ENCODE results near the gene YTHDC1.
"Not testable (repeated sequence)": the region's sequence is repeated elsewhere in the genome, so short reads cannot be mapped to it uniquely, and the experiment has no call there.

The YTHDC1 gene

GRCh38 chr4:68283714-68284113, 66.2 kb downstream of the YTHDC1 start:
- DNase-seq, result no peak

- DNase-seq, result no peak
Observed at GRCh38 chr4:68283095-68283494, 66.8 kb downstream of the YTHDC1 start.

- not testable (repeated sequence) for DNase-seq
Observed at GRCh38 chr4:68281796-68282740, 67.8 kb downstream of the YTHDC1 start.

- no peak for DNase-seq
Observed at GRCh38 chr4:68278029-68278428, 71.9 kb downstream of the YTHDC1 start.

- DNase-seq, result no peak
Observed at GRCh38 chr4:68277627-68278026, 72.3 kb downstream of the YTHDC1 start.

GRCh38 chr4:68272860-68273259, 77.0 kb downstream of the YTHDC1 start:
- no peak for DNase-seq

GRCh38 chr4:68272380-68272779, 77.5 kb downstream of the YTHDC1 start:
- DNase-seq, result no peak

GRCh38 chr4:68271851-68272357, 78.0 kb downstream of the YTHDC1 start:
- no peak for DNase-seq

GRCh38 chr4:68267433-68267944, 82.4 kb downstream of the YTHDC1 start:
- no peak for DNase-seq

- no peak for DNase-seq
Observed at GRCh38 chr4:68264875-68265565, 84.9 kb downstream of the YTHDC1 start.
